Endothelial cell of umbilical vein (primary cell): ENCODE data around the gene RNF148. TPM values are rescaled to one million over a fixed set of nuclear protein-coding genes. Genes with fewer than 3 reads are reported as not detected.

ENCODE experiments used
- BruUV-seq: library from RNA; stranded (reverse); fragments of 400-500 nt; replicated peaks from 2 replicates; lab custom pipeline; 2021; lab: Mats Ljungman, UMichigan
- CTCF ChIA-PET: fragments of 300-600, 350-600 bp; sonication (Branson Sonifier 250); formaldehyde crosslinking; loops from one replicate; lab custom pipeline; 2021; ENCODE audit warnings: antibody characterized with exemption, inconsistent platforms; lab: Charles Lee
- POLR2A ChIA-PET: fragments of 300-600, 350-600 bp; sonication (Branson Sonifier 250); formaldehyde crosslinking; loops from one replicate; lab custom pipeline; 2021; ENCODE audit warnings: antibody characterized with exemption, inconsistent platforms; lab: Charles Lee
- DNase-seq: peaks from one replicate; pipeline ENCODE4 v3.0.0-alpha.2; 2011; ENCODE audit warnings: low read depth, low spot score
- FAIRE-seq: peaks from 2 replicates; lab custom pipeline; 2011; peaks lifted over from hg19 to GRCh38; lab: Jason Lieb, UNC
- H2AFZ ChIP-seq: 2 replicates; pipeline ENCODE4 v1.6.0; 2012; ENCODE audit warnings: low read depth, low read length, control low read depth, inconsistent platforms
- H3K27ac ChIP-seq: 2 replicates; pipeline ENCODE4 v1.5.1; 2011; ENCODE audit warnings: low read depth, mild to moderate bottlenecking, control low read depth, low read length, moderate library complexity; ENCODE audit not compliant: insufficient read depth
- H3K27me3 ChIP-seq, 2 experiments: 2 replicates each; pipeline versions ENCODE4 v1.6.0 to v1.6.1; 2011; ENCODE audit warnings: low read length in 2 of 2, mixed read lengths in 1 of 2; ENCODE audit not compliant: control insufficient read depth in 2 of 2, insufficient read depth in 2 of 2
- H3K36me3 ChIP-seq, 2 experiments: 2 replicates in 1 of 2; 3 replicates in 1 of 2; pipeline ENCODE4 v1.5.1; 2011; ENCODE audit warnings: low read length in 2 of 2, mild to moderate bottlenecking in 1 of 2, moderate library complexity in 1 of 2; ENCODE audit not compliant: control insufficient read depth in 2 of 2, insufficient read depth in 2 of 2; ENCODE audit errors: extremely low read depth in 1 of 2
- H3K4me1 ChIP-seq: 3 replicates; pipeline ENCODE4 v1.5.1; 2011; ENCODE audit warnings: mild to moderate bottlenecking, low read length; ENCODE audit not compliant: control insufficient read depth, insufficient read depth; ENCODE audit errors: extremely low read depth
- H3K4me2 ChIP-seq: 2 replicates; pipeline ENCODE4 v1.6.1; 2011; ENCODE audit warnings: low read length, control low read depth, mixed read lengths; ENCODE audit not compliant: insufficient read depth
- H3K4me3 ChIP-seq, 3 experiments: fragments of 200-600 bp in 1 of 3; sonication (generic), shearing (Covaris generic) in 1 of 3; replicated peaks in 1 of 3; 2 replicates each; pipeline ENCODE4 v1.5.1; 2011 to 2016; ENCODE audit warnings: control low read depth in 3 of 3, low read length in 3 of 3, mild to moderate bottlenecking in 2 of 3, inconsistent platforms in 1 of 3, low read depth in 1 of 3, moderate library complexity in 1 of 3; ENCODE audit not compliant: insufficient read depth in 1 of 3
- H3K79me2 ChIP-seq: 2 replicates; pipeline ENCODE4 v1.6.0; 2012; ENCODE audit warnings: low read length, inconsistent platforms; ENCODE audit not compliant: control insufficient read depth, insufficient read depth
- H3K9ac ChIP-seq: replicated peaks from 2 replicates; pipeline ENCODE3; 2011; ENCODE audit warnings: low read length, control low read depth; ENCODE audit not compliant: insufficient read depth; ENCODE audit errors: extremely low read depth
- H3K9me1 ChIP-seq: replicated peaks from 3 replicates; pipeline ENCODE4 v1.6.0; 2011; ENCODE audit warnings: mild to moderate bottlenecking, low read length; ENCODE audit not compliant: control insufficient read depth, insufficient read depth; ENCODE audit errors: extremely low read depth
- H3K9me3 ChIP-seq: replicated peaks from 2 replicates; pipeline ENCODE4 v1.5.1; 2012; ENCODE audit warnings: low read length, inconsistent platforms; ENCODE audit not compliant: control insufficient read depth, insufficient read depth
- H4K20me1 ChIP-seq: replicated peaks from 2 replicates; pipeline ENCODE3; 2011; ENCODE audit warnings: mild to moderate bottlenecking, low read length; ENCODE audit not compliant: control insufficient read depth, insufficient read depth; ENCODE audit errors: extremely low read depth
- CTCF ChIP-seq, 2 donors: IDR thresholded peaks; 1 replicate in 1 of 2; 2 replicates in 1 of 2; pipeline ENCODE4 v1.5.1; 2011; ENCODE audit warnings: low read length in 2 of 2, mild to moderate bottlenecking in 2 of 2, moderate library complexity in 2 of 2, control low read depth in 1 of 2, inconsistent platforms in 1 of 2, low read depth in 1 of 2; ENCODE audit not compliant: insufficient read depth in 1 of 2; ENCODE audit errors: extremely low read depth in 1 of 2
- EZH2 ChIP-seq: IDR thresholded peaks from 2 replicates; pipeline ENCODE4 v1.6.1; 2012; ENCODE audit warnings: borderline replicate concordance, low read depth, mild to moderate bottlenecking, moderate library complexity, low read length, inconsistent platforms; ENCODE audit not compliant: severe bottlenecking
- FOS ChIP-seq: IDR thresholded peaks from 2 replicates; pipeline ENCODE4 v1.6.1; 2011; ENCODE audit warnings: mild to moderate bottlenecking, low read length, moderate library complexity, borderline replicate concordance; ENCODE audit not compliant: insufficient read depth
- GATA2 ChIP-seq: IDR thresholded peaks from 2 replicates; pipeline ENCODE4 v1.7.0; 2011; ENCODE audit warnings: low read depth, mild to moderate bottlenecking, moderate library complexity, mixed read lengths, low read length; ENCODE audit not compliant: insufficient read length, insufficient read depth
- JUN ChIP-seq: IDR thresholded peaks from 2 replicates; pipeline ENCODE4 v1.6.1; 2011; ENCODE audit warnings: borderline replicate concordance, low read depth; ENCODE audit not compliant: insufficient read length, insufficient read depth
- MAX ChIP-seq: IDR thresholded peaks from 2 replicates; pipeline ENCODE4 v1.6.1; 2011; ENCODE audit not compliant: insufficient read depth, insufficient read length
- MYC ChIP-seq: IDR thresholded peaks from one replicate; pipeline ENCODE4 v1.6.1; 2011; ENCODE audit warnings: mild to moderate bottlenecking, low read depth, low read length
- POLR2A ChIP-seq: IDR thresholded peaks from 2 replicates; pipeline ENCODE4 v1.6.1; 2012; ENCODE audit warnings: low read depth, mild to moderate bottlenecking, control low read depth, low read length
- POLR2AphosphoS5 ChIP-seq: IDR thresholded peaks from 2 replicates; pipeline ENCODE4 v1.6.1; 2012; ENCODE audit warnings: low read depth, mild to moderate bottlenecking, control low read depth, low read length, moderate library complexity; ENCODE audit not compliant: insufficient read depth
- dilution Hi-C: fragments of 300-500 bp; cut with MboI; formaldehyde crosslinking; loops from one replicate; pipeline ENCODE4 v1.15.0; 2019; ENCODE audit warnings: low sequenced_read_pairs; ENCODE audit not compliant: extremely low pct_ligation_motif_present
- intact Hi-C: fragments of 100-400 bp; cut with micrococcal nuclease; formaldehyde crosslinking; loops from one replicate; pipeline ENCODE4 v1.10.0; 2022
- polyA plus RNA-seq, 4 experiments: library from polyadenylated mRNA; depleted of rRNA in 3 of 4; stranded (reverse) in 3 of 4; unstranded in 1 of 4; fragments of >200 nt; gene quantifications; 2 replicates each; pipeline versions ENCODE4 v1.2.1 to v1.2.3, GENCODE V29; 2011 to 2012; ENCODE audit warnings: missing spikeins in 1 of 4
- total RNA-seq: library from RNA; stranded (reverse); gene quantifications from 2 replicates; pipeline ENCODE4 v1.2.3, GENCODE V29; 2021

Gene RNF148
- total and polyA plus RNA-seq, 2 donors (not counting 3 experiments of a cell fraction or from before 2014, with no cell fraction given) = 0.12 to 0.95 TPM

- intact Hi-C loops (no loop called here), dilution Hi-C loops (no loop called here)
- no peaks in the 10 kb centered on the region for H3K27me3 ChIP-seq
- H3K27ac ChIP-seq = no peak overlapping the region
- H3K4me2 ChIP-seq = no peak overlapping the region
- no peak overlapping the region for H3K4me3 ChIP-seq
- DNase-seq = no peak
- H3K9me3 ChIP-seq = no peaks in the 10 kb centered on the region
- no peak for FAIRE-seq
- TF ChIP-seq POLR2A = no peak
- TF ChIP-seq EZH2 = no peak
- H4K20me1 ChIP-seq = no peaks in the 10 kb centered on the region
- no peaks in the 10 kb centered on the region for H3K36me3 ChIP-seq
- no peak overlapping the region for H2AFZ ChIP-seq
- BruUV-seq = no TSS peak
- H3K4me1 ChIP-seq = no peaks in the 10 kb centered on the region
- no peak overlapping the region for H3K9ac ChIP-seq
- ChIA-PET CTCF (interaction anchor here (1.1 to 1.4 kb wide), 4 partner anchors 9 to 136 kb away, joined by 3 to 5 read pairs (median 4); no protein-coding TSS in a partner anchor), POLR2A (no interaction called here)
- H3K79me2 ChIP-seq = no peaks in the 10 kb centered on the region
- no peaks in the 10 kb centered on the region for H3K9me1 ChIP-seq
Measured at GRCh38 chr7:122736183-122736582, 33.5 kb upstream of the RNF148 start.

GRCh38 chr7:122727759-122728158, 25.0 kb upstream of the RNF148 start:
- FAIRE-seq = no peak
- BruUV-seq = no TSS peak
- no peak overlapping the region for H3K4me3 ChIP-seq

More at GRCh38 chr7:122727759-122728158, 25.0 kb upstream of the RNF148 start:
- Histone ChIP-seq H3K9ac (no peak overlapping the region), H3K27me3 (no peaks in the 10 kb centered on the region), H3K27ac (no peak overlapping the region), H3K36me3 (no peaks in the 10 kb centered on the region), H3K79me2 (no peaks in the 10 kb centered on the region), H2AFZ (no peak overlapping the region), H3K9me3 (no peaks in the 10 kb centered on the region), H3K4me1 (no peaks in the 10 kb centered on the region), H4K20me1 (no peaks in the 10 kb centered on the region), H3K4me2 (no peak overlapping the region), H3K9me1 (no peaks in the 10 kb centered on the region)
- dilution Hi-C loops (no loop called here), intact Hi-C loops (no loop called here)
- no peak for DNase-seq
- ChIA-PET CTCF (no interaction called here), POLR2A (no interaction called here)
- TF ChIP-seq GATA2 (no peak), MAX (no peak), POLR2AphosphoS5 (no peak), JUN (no peak), EZH2 (no peak), MYC (no peak), CTCF (IDR thresholded peaks at IDR 0.05; ENCODE audit: extremely low read depth in 1 of 2, insufficient read depth in 1 of 2, low read depth in 1 of 2, low read length in 2 of 2) (no peak), POLR2A (no peak), FOS (no peak)
